ENCODE data around the gene NHSL2.
A peak's percentile ranks its signal among the peaks of the same experiment; 100 is the strongest.

The NHSL2 gene

DNA sequence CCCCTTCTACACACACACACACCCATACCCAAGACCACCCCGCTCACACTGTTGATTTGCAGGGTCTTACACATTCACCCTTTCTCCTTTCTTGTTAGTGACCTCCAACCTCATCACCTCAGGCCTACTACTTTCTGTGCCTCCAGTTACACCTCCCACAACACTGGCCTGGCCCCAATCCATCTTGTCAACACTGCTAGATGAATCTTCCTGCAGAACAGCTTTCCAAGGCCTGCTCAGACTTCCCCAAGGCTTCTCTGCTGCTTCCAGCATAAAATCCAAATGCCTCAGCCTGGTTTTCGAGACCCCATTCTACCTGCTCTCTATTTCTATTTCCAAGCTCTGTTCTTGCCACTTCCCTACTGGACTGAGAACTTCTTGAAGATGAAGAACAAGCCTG is 79.9 kb downstream of the NHSL2 start:
- DNase-seq (ENCODE audit: low read depth) = no peak

DNA sequence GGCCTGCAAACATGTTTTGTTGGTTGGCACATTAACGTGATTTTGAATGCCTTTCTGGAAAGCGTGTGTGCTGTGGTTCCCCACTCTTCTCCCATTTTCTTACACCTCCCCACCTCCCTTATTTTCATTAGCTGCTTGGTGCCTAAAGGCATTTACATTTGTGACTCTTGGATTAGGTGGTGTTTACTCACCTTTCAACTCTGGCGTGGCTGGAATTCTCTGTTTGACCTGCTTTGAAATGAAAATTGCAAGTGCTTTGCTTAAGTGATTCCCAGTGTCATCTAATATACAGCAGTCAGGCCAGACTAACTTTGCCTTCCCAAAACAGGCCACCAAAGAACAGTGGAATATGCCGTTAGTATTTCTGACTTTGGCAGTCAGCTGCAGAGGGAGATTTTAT is 80.5 kb downstream of the NHSL2 start:
- DNase-seq (ENCODE audit: low read depth) = no peak

DNA sequence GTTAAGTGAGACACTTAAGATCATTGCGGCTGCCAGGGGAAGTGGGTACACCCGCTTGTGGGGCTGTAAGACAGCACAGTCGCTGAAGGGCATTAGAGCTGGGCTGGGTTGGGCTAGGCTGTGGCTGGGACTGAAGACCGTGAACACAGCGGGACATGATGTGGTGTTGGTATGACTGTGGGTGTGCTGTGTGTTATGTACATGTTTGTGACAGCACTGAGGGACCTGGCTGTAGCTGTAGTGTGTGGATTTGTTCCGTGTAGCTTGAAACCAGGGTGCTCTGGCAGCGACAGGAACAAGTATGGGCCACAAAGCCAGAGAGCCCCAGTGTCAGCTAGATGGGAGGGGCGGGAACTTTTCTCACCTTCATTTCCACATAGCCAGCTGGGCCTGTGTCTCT is 82.1 kb downstream of the NHSL2 start:
- DNase-seq (ENCODE audit: low read depth) = no peak

DNA sequence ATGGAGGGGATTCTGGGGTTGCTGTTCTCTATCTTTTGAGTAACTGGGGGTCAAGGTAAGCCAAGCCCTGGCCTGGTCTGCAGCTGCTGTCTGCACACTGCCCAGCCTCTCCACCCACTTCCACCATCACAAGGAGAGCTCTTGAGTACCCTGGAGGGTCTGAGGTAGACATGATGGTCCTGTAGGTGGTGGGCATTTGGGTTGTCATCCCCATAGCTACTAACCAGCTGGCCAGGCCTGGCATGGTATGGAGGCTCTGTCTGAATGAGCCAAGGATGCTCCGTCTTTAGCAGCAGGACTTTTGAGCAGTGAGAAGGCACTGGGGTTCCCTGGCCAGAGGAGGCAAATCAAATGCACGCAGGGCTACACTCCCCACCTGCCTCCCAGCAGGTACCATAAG is 82.7 kb downstream of the NHSL2 start:
- no peak for DNase-seq (ENCODE audit: low read depth)

DNA sequence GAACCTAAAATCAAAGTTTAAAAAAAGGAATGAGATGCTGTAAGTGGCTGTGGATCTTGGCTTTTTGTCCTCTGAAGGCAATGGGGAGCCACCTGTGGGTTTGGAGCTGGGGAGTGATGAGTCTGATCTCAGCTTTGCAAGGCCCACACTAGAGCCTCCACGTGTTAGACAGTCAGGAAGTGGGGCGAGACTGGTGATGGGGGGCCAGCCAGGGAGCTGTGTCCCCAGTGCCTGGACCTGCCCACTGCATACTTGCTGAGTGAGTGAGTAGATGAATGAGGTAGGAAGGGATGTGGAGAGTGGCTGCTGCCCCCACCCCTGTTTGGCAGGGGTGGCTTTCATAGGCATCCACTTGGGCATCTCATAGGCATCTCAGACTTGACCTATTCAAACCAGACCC is 84.0 kb downstream of the NHSL2 start:
- no peak for DNase-seq (ENCODE audit: low read depth)

DNA sequence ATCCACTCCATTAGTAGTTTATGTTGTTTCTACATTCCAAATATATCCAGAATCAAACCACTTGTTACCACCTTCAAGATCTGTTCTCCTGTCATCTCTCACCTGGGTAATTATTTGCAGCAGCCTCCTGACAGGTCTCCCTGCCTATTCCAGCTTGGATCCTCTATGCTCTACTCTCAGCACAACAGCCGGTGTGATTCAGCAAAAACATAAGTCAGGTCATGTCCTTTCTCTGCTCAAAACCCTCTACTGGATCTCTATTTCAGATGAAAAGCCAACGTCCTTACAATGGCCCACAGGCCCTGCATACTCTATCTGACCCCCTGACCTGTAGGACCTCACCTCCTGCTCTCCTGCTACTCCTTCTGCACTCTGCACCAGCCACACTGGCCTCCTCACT is 84.5 kb downstream of the NHSL2 start:
- DNase-seq (ENCODE audit: low read depth) = no peak

DNA sequence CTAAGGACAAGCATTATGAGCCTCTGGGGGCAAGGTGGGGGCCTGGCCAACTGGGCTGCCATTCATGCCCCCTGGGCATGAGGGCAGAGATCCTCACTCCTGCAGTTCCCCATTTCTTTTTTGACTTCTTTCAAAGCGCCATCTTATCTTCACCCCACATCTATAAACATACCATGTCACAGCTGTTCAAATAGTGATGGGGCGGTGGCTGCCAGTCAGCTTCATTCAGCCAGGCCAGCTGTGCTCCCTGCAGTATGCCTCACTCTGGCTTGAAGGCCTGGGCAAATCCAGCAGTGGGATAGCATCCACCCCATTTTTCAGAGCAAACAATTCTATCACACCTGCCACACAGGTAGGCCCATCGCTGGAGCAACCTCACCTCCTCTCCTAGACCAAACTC is 85.5 kb downstream of the NHSL2 start:
- DNase-seq (ENCODE audit: low read depth) = no peak

DNA sequence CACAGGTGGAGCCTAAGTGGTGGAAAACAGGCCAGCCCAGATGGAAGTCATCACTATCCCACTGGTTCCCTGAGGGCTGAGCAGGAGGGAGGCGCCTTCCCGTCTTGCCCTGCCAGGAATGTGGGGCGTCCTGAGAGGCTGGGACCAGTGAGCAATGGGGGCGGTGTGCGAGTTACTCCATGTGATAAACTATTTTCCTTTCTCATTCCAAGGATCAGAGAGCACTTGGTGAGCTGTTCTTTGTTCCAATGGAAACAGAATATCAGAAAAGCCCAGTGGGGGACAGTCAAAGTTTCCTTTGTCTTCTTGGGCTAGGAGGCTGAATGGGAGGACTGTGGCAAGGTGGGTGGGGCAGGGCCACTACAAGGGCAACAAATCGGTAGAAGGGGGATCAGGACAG is 86.2 kb downstream of the NHSL2 start:
- no peak for DNase-seq (ENCODE audit: low read depth)

DNA sequence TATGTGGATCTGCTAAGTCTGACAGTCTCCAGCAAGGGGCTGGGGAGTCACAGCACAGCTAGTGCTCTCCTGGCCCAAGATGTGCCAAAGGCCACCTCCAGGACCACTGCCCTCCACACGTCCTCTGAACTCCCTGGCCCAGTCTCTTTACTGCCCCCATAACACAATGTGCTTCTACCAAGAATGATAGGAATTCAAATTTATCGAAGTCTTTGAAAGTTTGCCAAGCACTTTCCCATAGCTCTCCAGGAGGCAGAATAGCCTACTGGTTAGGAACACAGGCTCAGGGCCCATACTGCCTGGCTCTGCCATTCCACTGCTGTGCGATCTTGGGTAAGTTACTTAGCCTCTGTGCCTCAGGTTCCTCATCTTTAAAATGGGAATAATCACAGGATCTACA is 86.7 kb downstream of the NHSL2 start:
- DNase-seq (ENCODE audit: low read depth) = no peak

DNA sequence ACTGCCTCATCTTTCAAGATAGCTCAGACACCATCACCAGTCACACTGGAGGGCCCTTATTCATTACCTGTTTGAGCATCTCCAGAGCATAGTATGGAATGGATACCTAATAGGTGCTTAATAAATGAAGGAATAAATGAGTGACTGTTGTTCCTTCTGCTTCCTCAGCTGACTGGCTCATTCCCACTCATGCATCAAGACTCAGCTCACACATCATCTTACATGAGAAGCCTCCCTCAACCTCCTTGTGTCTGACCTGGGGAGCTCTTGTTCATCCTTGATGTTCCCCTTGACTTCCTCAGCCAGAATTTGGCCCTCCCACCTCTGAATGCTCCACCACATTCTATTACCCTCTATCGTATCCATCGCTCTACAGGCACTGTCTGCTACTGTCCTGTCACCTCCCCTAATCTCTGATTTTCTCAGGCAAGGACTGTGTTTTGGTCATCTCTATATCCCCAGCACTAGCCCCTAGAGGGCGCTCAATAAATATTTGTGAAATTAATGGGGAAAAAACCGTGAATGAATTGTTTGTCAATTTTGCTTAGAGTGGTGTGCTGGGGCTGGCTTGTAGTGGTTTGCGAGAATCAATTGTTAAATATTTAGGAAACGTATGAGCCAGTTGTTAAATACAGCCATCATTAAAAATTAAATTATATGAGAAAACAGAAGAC is 88.3 kb downstream of the NHSL2 start:
- DNase-seq (ENCODE audit: low read depth) = no peak

DNA sequence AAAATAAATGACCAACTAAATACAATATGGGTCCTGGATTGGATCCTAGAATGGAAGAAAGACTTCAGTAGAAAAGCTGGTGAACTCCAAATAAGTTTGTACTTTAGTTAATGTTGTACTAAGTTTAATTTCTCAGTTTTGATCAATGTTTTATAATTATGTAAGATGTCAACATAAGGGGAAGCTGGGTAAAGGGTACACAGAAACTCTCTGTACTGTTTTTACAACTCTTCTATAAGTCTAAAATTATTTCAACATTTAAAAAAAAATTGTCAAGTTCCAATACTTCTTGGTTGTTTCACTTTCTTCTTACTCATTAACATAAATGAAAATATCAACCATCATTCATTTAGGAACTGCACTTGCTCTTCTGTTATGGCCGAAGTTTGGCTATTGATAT is 88.9 kb downstream of the NHSL2 start:
- DNase-seq (ENCODE audit: low read depth) = no peak

DNA sequence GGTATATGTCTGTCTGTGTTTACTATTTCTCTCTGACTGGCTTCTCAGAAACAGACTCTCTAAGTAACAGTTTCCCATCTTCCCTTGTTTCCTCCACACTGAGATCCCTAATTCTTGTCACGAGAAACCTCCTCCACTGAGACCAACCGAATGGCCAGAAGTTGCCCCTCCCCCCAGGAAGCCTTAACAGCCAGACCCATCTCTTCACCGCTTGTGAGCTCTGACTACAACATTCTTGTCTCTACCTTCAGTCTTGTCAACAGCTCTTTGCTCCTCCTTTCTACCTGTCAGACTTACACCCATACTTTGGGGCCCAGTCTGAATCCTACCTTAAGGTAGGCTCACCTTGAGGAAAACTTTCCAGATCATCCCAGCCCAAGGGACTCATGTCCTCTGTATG is 90.8 kb downstream of the NHSL2 start:
- DNase-seq (ENCODE audit: low read depth) = no peak

DNA sequence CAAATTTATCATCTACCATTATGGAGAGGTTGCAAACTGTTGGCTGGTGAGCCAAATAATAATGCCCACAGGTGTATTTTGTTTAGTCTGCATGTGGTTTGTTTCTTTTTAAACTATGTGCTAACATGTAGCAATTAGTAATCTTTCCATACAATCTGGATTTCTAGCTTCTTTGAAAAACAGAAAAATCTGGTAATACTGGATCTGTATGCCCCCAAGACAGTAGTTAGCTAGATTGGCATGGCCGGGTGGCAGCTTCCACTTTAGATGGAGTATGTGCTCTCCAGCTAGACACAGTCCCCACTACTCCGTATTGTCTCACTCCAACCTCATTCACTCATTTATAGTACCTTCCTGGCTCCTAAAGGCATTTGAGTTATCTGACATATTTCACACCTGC is 91.3 kb downstream of the NHSL2 start:
- DNase-seq (ENCODE audit: low read depth) = no peak

DNA sequence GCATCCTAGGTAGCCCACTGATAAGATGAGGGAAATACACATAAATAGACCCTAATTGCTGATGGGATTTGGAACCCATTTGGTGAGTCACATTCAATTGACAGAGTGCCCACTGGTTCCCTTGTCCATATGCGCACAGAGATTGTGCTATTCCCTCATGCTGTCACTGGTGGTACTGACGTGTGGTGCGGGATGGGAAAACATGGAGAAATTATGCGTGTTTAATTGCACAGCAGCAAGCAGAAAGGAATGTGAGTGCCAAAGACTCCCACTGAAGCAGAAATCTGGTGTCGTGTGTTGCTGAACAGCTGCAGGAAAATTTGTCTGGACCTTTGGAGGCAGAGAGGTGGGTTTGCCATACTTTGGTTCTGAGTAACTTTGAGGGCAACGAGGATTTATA is 92.2 kb downstream of the NHSL2 start:
- no peak for DNase-seq (ENCODE audit: low read depth)

DNA sequence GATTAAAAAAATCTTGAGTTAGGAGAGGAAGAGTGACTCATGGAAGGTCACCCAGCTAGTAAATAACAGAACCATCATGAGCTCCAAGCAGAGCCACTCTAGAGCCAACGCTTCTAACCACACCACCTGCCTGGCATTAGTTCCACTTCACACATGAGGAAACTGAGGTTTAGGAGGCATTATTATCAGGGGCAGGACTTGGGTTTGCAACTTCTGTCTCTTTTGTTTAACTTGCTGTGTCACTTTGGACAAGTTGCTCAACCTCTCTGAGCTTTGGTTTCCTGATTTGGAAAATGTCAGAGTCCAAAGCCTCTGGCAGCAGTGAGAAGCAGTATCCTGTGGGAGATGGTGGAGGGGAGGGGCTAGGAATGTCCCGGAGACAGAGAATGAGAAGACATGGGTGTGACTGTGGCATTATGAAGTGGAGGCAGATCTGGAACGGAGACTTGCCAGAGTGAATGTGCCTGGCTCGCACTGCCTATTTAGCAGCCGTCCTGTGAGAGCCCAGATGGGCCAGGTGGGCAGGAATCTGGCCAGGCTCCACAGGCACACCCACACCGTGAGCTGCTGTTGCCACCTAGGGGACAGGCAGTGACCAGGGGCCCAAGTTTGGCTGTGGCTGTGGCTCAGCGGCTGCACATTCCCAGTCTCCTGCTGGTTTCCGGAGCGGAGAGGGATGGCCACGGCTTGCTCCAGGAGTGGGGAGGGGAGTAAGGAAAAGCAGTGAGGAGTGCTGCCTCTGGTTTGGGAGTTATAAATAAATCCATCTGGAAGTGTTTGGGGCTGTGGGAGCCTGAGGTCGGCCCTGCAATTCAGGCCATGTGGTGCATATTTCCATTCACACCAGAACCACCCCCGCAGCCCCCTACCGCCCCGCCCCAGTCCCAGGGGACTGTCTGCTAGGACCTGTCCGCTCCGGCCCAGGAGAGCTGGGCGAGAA is 93.4 kb downstream of the NHSL2 start:
- DNase-seq (ENCODE audit: low read depth) = peak; percentile 33

DNA sequence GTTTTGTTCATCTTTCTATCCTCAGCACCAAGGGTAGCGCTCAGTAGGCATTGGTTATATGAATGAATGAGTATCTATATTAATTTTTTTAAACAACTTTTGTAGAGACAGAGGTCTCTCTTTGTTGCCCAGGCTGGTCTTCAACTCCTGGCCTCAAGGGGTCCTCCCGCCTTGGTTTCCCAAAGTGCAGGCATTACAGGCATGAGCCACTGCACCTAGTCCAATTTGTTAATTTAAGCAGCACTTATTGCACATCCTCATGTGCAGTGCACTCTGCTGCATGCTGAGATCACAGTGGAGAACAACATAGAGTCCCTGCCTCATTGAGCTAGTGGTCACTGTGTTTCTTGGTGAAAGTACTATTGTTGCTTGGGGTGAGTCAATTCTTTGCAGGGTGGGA is 94.4 kb downstream of the NHSL2 start:
- DNase-seq (ENCODE audit: low read depth) = no peak

DNA sequence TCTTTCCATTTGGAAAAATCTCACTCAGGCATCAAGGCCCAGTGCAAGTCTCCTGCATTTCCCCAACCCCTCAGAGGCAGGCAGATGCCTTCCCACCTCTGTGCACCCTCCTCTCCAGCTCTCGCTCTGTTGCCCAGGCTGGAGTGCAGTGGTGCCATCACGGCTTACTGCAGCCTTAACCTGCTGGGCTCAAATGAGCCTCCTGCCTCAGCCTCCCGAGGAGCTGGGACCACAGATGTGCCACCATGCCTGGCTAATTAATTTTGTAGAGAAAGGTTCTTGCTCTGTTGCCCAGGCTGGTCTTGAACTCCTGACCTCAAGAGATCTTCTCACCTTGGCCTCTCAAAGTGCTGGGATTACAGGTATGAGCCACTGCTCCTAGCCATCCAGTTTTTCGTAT is 95.8 kb downstream of the NHSL2 start:
- DNase-seq (ENCODE audit: low read depth) = no peak

DNA sequence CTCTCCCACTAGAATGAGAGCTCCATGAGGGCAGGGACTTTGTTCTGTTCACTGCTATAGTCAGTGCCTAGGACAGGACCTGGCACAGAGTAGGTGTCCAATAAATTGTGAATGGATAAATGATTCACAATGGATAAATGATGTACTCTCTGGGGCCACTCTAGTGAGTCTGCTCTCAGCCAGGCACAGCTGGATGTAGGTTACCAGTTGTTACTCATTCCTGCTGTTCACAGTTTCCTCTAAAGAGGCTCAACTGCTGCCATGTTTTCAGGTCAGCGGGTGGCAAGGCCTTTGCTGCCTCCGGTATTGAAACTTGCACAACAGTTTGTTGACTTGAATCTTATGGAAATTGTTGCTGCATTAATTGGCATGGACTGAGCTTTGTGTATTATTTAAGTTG is 99.1 kb downstream of the NHSL2 start:
- no peak for DNase-seq (ENCODE audit: low read depth)

DNA sequence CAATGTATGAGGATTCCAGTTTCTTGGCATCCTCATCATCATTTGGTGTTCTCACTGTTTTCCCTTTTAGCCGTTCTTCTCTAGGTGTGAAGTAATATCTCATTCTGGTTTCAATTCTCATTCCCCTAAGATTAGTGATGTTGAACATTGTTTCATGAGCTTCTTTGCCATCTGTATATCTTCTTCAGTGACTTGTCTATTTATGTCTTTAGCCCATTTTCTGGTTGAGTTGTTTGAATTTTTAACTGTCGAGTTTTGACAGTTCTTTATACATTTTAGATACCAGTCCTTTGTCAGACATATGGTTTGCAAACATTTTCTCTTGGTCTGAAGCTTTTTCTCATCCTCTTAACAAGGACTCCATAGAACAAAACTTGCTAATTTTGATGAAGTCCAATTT is 101.1 kb downstream of the NHSL2 start:
- DNase-seq (ENCODE audit: low read depth) = no peak

DNA sequence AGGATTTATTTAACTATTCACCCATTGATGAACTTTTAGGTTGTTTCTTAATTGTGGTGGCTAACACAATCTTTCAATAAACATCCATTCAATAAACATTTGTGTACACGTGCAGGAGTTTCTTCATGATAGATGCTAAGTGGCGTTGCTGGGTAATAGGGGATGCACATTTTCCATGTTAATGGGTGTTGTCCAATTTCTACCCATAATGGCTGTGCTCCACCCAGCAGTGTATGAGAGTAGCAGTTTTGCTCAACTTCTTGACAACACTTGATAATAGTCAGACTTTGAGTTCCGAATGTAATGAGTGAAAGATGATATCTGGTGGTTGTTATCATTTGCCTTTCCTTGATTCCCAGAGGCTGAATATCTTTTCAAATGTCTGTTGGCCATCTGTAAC is 104.7 kb downstream of the NHSL2 start:
- DNase-seq (ENCODE audit: low read depth) = no peak

DNA sequence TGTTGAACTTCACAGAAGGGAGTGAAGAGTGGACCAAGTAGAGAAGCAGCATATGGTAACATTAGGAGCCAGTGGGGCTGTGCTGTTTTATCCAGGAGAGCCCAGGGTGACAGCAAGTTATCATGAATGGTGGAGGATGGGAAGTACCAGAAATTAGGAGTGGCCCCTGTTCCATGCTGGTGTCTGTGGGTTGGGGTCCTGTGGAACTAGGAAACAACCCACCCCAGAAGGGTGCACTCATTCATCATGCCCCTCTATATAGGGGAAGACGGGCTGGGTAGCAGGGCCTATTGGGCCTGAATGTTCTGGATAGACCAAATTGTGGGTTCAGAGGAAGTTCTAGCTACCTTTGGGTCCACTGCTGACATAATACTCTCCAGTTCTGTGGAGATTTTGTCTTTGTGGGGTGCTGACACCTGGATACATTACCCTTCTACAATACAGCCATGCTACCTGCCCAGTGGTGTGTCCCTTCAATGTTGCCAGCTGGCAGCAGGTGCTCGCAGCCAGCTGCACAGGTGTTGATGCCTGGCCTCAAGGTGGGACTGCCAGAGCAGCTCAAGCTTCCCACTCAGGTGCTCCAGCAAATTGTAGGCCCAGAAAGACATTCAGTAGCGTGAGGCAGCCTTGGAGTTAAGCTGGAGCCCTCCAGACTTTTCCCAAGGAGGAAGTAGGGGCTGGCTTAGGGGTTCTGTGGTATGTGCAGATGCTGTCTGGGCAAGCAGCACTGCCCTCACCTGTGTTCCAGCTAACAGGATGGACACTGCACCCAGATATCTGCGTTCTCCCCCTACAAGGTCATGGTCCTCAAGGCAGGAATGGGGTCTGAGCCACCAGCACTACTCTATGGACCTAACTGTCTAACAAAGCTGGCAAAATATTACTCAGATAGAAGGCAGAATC is 106.5 kb downstream of the NHSL2 start:
- no peak for DNase-seq (ENCODE audit: low read depth)

DNA sequence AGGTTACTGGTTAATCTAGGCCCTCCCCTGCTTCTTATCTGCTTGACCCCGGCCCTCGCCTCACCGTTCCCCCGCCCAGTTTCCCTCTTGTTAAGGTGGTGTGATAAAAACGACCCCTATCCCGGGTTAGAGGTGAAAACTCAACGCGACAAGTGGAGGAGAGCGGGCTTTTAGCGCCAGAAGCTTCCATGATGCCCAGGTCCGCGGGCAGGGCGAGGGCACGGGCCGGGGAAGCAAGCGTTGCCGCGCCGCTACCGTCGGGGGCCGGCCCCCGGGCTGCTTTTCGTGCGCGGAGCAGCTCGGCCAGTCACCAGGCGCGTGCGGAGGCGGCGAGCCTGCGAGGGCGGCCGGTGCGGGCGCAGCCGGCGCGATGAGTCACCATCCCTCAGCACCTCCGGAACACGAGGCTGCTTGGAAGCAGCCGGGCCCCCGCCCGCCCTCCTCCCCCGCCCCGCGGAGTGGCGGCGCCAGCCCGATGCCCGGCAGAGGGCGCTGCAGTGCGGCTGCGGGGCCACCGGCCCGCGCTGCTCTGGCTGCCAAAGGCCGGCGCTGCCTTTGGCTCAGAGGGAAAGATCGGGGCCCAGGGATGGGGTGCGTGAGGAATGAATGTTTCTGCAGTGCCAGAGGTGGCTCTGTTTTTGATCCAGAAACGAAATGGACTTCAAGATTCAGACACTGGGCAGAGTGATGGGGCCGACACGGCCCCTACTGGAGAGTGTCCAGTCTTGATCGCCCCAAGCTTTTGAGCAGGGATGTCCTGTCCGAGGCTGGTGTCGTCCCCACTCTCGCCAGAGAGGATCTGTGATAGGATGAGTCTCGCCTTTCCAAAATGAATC is 107.8 kb downstream of the NHSL2 start:
- peak; percentile 68 for DNase-seq (ENCODE audit: low read depth)
